Brain pericyte (primary cell): Measurements from ENCODE around the gene PALLD.

Experiments used
- DNase-seq: peaks from one replicate; pipeline ENCODE4 v3.0.0-alpha.2; 2012; ENCODE audit warnings: low read depth, low spot score

Gene PALLD

GRCh38 chr4:168870004-168870403 lies 373.2 kb downstream of the PALLD start:
- no peak for DNase-seq

GRCh38 chr4:168871632-168872031 lies 374.8 kb downstream of the PALLD start:
- no peak for DNase-seq

DNA sequence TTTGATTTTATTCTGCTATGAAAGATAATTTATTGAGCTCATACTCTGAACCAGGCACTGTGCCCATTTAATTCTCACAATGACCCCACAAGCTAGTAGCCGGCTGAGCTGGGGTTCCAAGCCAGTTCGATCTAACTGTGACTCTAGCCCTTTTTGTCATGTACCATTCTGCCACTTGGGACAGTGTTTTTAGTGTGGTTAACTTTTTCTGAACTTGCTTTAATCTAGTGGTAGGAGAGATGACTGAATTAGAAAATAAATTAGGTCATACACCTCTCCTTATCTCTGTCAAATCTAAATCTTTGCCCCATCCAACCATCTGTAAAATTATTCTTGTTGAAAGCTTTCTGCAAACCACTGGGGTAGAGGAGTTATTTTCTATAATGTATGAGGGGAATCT lies 377.2 kb downstream of the PALLD start:
- no peak for DNase-seq

DNA sequence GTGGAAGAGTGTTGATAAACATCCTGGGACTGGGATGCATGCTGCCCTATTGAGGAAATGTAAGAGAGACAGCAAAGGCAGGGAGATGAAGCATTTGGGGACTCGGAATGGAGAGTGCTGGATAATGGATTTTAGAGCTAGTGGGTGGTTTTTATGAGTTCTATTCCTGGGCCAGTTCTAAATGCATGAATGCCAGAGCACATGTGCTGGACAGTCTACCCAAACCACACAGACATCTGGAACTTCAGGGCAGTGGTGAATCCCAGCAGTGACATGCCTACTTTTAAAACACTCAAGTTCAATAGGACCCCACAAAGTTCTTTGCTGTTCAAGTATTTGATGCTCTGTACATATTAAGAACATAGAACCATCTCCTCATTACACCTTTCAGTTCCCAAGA lies 379.3 kb downstream of the PALLD start:
- DNase-seq: no peak

- DNase-seq: no peak
Measured at GRCh38 chr4:168877511-168878491, 380.9 kb downstream of the PALLD start.

DNA sequence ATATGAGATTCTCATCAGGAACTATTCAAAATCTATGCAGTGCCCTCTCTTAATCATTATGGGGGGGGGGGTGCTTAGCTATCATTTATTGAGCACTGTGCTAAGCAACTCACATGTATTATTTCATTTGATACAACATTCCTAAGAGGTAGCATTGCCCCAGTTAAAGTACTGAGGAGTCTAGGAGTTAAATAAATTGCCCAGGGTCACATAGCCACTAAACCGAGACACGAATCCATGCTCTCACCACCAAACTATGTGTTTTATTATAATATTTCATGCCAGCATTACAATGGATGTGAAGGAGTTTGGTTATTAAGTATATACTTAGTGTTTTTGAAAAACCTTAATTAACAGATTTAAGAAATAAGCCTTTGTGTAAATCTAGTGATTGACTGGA lies 381.8 kb downstream of the PALLD start:
- no peak for DNase-seq

DNA sequence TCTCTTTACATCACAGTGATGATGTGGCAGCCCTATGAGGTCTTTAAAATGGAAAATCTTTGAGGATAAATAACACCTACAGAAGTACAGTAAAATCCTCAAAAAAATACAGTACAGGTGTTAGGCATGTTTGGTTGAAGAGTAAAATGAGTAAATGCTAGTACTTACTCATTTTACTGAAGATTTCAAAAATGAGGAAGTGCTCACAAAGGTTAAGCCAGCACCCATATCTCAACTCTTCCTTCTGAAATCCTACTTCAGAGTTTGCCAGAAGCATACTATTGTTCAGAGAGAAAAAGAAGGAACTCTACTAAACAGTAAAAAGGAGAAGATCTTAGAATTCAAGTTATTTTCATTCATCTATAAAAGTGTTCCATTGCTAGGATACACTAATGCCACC lies 382.3 kb downstream of the PALLD start:
- DNase-seq: no peak

DNA sequence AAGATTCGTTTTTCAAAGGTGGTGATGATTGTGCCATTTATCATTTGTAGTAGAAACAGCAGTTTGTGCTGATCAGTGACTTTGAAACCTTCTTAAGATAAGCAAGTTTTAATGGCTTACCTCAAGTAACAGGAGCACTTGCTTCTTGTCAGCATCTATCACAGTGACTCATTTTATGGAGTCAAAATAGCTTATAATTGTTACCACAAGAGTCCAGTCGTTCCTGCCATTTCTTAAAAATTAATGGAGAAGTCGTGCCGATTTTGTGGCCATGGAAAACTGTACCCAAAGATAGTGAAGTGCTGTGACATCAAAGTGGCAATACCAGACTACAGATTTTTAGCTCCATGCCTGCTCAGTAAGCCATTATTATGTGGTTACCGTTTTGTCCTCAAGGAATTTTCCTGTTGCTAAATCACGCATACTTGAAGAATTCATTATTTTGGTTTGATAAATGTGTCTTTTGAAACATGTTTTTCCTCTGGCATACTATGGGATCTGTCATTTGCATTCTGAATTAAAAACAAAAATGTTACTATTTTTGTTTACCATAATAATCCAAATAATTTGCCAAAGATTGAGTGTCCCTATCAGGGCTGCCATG lies 383.3 kb downstream of the PALLD start:
- no peak for DNase-seq

DNA sequence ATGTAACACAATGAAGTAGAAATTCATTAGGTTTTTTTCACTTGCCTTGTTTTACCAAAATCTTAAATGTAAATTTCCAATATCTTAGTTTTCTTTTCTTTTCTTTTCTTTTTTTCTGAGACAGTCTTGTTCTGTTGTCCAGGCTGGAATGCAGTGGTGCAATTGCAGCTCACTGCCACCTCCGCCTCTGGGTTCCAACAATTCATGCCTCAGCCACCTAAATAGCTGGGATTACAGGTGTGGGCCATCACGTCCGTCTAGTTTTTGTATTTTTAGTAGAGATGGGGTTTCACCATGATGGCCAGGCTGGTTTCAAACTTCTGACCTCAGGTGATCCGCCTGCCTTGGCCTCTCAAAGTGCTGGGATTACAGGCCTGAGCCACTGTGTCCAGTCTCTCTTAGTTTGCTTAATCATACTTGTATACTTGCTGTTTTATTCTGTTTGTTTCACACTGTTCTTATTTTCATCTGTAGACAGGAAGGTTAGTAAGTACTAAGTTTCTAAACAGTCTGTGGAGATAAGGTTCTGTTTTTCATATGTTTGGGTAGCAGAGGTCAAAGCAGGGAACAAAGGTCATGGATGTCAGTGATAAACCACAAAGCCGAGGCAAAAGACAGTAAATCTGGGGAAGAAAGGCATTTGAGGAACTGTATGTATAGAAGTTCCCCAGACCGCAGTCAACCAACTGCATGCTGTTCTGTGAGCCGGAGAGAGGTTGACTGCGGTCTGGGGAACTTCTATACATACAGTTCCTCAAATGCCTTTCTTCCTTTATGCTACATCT lies 384.2 kb downstream of the PALLD start:
- DNase-seq: no peak

- no peak for DNase-seq
Measured at GRCh38 chr4:168881781-168882420, 385.0 kb downstream of the PALLD start.

- no peak for DNase-seq
Measured at GRCh38 chr4:168882650-168883233, 385.9 kb downstream of the PALLD start.

DNA sequence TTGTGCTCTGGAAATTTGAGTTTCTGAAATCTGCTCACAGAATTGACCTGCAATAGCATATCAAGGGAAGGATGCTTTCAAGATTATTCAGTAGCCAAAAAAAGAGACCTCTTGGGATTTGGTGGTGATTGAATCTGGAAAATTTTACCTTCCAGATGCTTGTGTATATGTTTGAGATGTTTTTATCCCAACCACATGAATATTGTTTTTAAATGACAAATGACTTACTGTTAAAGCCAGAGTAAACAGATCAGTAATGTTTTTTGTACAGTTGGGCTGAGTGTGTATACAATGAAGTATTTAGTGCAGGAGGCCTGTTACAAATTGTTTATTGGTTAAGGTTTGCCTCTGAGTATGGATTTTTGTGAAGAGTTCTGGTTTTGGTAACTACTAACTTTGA lies 386.7 kb downstream of the PALLD start:
- no peak for DNase-seq

GRCh38 chr4:168884251-168885124 lies 387.6 kb downstream of the PALLD start:
- no peak for DNase-seq

DNA sequence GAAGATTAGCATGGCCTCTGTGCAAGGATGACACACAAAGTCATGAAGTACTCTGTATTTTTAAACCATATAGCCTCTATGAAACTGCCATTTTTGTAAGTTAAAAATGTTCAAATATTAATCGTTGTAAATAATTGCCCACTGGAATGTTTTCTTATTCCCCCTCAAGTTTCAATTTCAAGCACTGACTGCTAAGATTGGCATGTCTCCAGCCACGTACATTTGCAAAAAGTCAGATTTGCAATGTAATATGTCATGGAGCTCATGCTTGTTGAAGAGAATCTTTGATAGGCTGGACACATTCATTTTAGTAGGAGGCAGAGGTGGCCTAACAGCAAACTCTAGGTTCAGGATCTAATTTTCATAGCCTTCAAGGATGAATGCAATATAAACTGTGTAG lies 388.5 kb downstream of the PALLD start:
- no peak for DNase-seq

DNA sequence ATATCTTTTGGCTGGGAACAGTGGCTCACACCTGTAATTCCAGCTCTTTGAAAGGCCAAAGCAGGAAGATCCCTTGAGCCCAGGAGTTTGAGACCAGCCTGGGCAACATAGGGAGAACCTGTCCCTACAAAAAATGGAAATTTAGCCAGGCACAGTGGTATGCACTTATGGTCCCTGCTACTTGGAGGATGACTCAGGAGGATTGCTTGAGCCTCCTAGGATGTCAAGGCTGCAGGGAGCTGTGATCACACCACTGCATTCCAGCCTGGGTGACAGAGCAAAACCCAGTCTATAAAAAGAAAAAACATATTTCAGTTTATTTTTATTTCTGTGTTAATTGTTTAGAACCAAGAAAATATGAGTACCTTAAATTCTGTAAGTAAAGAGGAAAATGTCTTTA lies 389.5 kb downstream of the PALLD start:
- no peak for DNase-seq

DNA sequence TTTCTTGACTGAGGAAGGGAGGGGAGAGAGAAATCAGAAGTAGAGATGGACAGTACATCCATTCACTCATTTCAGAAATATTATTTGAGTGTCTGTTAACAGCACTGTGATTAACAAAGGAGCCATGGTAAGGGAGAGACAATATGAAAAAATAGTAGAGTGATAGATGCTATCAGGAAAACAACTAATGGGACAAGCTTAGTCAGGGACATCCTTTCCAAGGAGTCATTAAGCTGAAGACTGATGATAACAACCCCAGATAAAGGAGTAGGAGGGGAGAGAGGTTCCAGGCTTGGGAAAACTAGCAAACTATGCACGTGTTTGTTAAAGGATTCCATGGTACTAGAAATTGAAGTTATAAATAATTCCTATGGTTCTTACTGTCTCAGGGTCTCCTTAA lies 391.0 kb downstream of the PALLD start:
- DNase-seq: no peak

DNA sequence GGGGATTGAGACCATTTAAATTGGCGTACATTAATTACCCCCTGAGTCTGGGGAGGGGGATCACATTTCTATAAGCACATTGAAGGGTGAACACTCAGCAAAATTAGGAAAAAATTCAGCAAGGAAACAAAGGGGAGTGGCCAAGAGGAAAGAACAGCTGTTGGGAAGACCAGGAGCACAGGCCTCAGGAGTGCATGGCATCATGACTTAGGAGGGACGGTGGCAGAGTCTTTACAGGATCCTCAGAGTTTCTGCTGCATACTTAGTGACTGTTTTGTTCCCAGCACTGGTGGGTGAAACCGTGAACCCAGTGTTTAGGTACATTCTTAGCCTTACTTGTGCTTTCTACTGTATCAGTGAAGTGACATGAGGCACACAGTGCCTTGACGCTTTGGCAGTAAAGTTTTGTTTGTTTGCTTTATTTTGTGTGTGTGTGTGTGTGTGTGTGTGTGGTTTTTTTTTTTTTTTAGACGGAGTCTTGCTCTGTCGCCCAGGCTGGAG lies 391.9 kb downstream of the PALLD start:
- DNase-seq: no peak

GRCh38 chr4:168891086-168891485 lies 394.2 kb downstream of the PALLD start:
- DNase-seq: no peak

DNA sequence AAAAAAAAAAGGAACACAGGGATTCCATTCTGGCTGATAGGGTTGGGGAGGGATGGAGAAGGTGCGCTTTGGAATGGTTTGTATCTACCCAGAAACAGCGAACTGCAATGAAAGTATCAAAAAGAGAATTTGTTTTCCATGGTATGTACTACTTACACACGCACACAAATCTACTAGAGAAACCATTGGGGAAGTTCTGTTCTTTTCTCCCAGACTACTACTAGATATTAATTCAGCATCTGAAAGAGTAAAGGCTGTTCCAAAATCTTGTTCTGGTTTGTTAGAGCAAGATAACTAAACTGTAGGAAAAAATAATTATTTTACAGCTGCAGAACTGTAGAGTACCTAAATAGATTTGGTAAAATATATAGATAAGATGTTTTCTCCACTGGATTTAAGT lies 394.8 kb downstream of the PALLD start:
- no peak for DNase-seq

GRCh38 chr4:168892475-168892874 lies 395.6 kb downstream of the PALLD start:
- no peak for DNase-seq
